Lung microvascular endothelial cell (primary cell): ENCODE results near the gene OMD. TPM values are rescaled to one million over a fixed set of nuclear protein-coding genes. Genes with fewer than 3 reads are reported as not detected.

Source experiments
- DNase-seq, 2 donors: peaks; one replicate each; pipeline versions ENCODE4 v3.0.0 to v3.0.0-alpha.2; 2010; ENCODE audit warnings: low read depth in 2 of 2
- total RNA-seq: library from RNA; depleted of rRNA; stranded (reverse); fragments of >200 nt; gene quantifications from 2 replicates; pipeline ENCODE4 v1.2.1, GENCODE V29; 2014

Gene OMD
- total RNA-seq, 1 donor from 2014 or later, result not detected

GRCh38 chr9:92373167-92373566, 51.1 kb downstream of the OMD start:
- no peak for DNase-seq

- DNase-seq, result no peak
Observed at GRCh38 chr9:92369075-92369474, 55.2 kb downstream of the OMD start.

Other genes with a start within 250 kb of the OMD start
- gene IARS1, start 130.8 kb downstream of the OMD start, total RNA-seq, result 88.3 and 110 TPM in 2 replicates
- 10.2 and 15.5 TPM in 2 replicates for gene NOL8, start 99.1 kb downstream of the OMD start, total RNA-seq
- 1.6 and 2.0 TPM in 2 replicates for gene CENPP, start 98.5 kb downstream of the OMD start, total RNA-seq
- not detected in 2 replicates for gene OGN, start 19.9 kb downstream of the OMD start, total RNA-seq
- gene ASPN, start 58.0 kb upstream of the OMD start, total RNA-seq, result not detected in 2 replicates
- not detected in 2 replicates for gene ECM2, start 111.5 kb upstream of the OMD start, total RNA-seq
- 12.6 and 15.3 TPM in 2 replicates for gene IPPK, start 245.7 kb upstream of the OMD start, total RNA-seq